Measurements from ENCODE around the gene GTPBP6. TPM values are rescaled to one million over a fixed set of nuclear protein-coding genes. Genes with fewer than 3 reads are reported as not detected.
A peak's percentile ranks its signal among the peaks of the same experiment; 100 is the strongest.
"Not testable (repeated sequence)": the region's sequence is repeated elsewhere in the genome, so short reads cannot be mapped to it uniquely, and the experiment has no call there.

GTPBP6 gene
- total RNA-seq, 2 donors from 2014 or later, result 48.0 to 55.6 TPM

DNA sequence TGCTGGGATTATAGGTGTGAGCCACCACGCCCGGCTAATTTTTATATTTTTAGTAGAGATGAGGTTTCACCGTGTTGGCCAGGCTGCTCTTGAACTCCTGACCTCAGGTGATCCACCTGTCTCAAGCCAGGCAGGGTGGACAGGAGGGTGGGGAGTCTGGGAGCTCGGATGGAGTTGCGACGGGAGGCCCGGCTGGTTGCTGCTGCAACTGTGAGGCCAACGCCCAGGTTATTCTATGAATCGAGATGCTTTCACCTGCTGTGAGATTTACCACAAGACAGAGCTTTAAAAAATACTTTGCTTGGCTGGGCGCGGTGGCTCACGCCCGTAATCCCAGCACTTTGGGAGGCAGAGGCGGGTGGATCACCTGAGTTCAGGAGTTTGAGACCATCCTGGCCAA is 61.5 kb downstream of the GTPBP6 start:
- ATAC-seq; intact Hi-C loops (cut with DNase I): not testable (repeated sequence)
- peak; percentile 5 for DNase-seq

DNA sequence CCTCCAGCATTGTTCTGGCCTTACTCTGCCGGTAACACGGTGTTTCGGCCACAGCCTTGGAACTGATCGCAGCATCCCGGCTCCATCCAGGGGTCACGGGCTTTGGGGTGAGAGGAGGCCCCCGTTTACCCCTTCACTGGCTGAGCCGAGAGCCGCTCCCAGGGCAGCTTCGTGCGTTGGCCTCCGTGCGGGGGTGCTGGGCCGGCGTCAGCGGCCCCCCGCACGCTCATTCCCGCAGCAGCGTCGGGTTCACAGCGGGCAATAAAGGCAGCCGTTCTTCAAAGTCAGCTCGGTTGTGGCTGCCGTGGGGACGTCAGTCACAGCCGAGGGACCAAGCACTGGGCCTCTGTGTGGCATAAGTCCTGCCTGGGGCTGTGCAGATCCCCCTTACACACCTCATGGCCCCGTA is 62.7 kb downstream of the GTPBP6 start:
- ATAC-seq (no peak), DNase-seq (no peak)
- intact Hi-C loops (cut with DNase I), result no loop called here

Other genes starting within 250 kb of the GTPBP6 start
- gene PLCXD1, start 37.4 kb downstream of the GTPBP6 start, total RNA-seq, result 10 to 100 TPM in 1 of 2 donors, 1 to 10 TPM in 1; 2.9 to 13.7 TPM
- 100 to 1,000 TPM; 104 to 114 TPM for gene PPP2R3B, start 68.1 kb upstream of the GTPBP6 start, total RNA-seq

All from left cardiac atrium (tissue), 4 donors.